ENCODE data around the gene NTMT2.

DNA sequence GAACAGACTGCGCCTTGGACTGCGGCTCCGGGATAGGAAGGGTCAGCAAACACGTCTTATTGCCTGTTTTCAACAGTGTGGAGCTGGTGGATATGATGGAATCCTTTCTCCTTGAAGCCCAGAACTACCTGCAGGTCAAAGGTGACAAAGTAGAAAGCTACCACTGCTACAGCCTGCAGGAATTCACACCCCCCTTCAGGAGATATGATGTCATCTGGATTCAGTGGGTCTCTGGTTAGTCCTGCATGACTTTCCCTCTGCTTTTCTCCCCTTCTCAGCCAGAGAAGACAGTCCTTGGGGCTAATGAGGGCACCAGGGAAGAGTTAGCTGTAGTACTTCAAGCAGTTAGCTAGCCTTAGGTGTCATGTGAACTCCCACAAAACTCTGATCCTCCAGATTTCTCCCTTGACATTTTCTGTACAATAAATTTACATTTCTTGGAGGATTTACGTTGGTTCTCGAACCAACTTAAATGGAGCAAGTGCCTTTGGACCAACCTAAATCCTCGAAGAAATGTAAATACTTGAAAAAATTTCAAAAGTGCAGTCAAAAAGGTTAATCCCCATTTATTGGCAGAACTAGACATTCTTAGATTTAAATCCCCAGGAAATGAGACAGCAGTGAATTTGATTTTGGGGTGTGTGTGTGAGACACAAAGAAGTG, 20.9 kb downstream of the NTMT2 start:
- no peak for TF ChIP-seq FOXA1 (IDR thresholded peaks at IDR 0.05)
- TF ChIP-seq SP1 (IDR thresholded peaks at IDR 0.05): no peak
- no peak for TF ChIP-seq FOXM1 (IDR thresholded peaks at IDR 0.05; ENCODE audit: borderline replicate concordance)
- TF ChIP-seq FOXK2 (IDR thresholded peaks at IDR 0.05): no peak
- TF ChIP-seq HDGF (IDR thresholded peaks at IDR 0.05; ENCODE audit: borderline replicate concordance): no peak
- TF ChIP-seq BHLHE40 (IDR thresholded peaks at IDR 0.05; ENCODE audit: borderline replicate concordance): no peak
- TF ChIP-seq L3MBTL2 (conservative IDR thresholded peaks at IDR 0.05): no peak
- no peak for TF ChIP-seq TARDBP (IDR thresholded peaks at IDR 0.05)
- TF ChIP-seq SUZ12 (IDR thresholded peaks at IDR 0.05): no peak
- no peak for TF ChIP-seq NFRKB (IDR thresholded peaks at IDR 0.05)
- TF ChIP-seq ARNT (IDR thresholded peaks at IDR 0.05): no peak
- TF ChIP-seq, protein P1, sequence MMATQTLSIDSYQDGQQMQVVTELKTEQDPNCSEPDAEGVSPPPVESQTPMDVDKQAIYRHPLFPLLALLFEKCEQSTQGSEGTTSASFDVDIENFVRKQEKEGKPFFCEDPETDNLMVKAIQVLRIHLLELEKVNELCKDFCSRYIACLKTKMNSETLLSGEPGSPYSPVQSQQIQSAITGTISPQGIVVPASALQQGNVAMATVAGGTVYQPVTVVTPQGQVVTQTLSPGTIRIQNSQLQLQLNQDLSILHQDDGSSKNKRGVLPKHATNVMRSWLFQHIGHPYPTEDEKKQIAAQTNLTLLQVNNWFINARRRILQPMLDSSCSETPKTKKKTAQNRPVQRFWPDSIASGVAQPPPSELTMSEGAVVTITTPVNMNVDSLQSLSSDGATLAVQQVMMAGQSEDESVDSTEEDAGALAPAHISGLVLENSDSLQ (IDR thresholded peaks at IDR 0.05): no peak
- no peak for TF ChIP-seq ELF4 (IDR thresholded peaks at IDR 0.05)
- TF ChIP-seq LEF1 (IDR thresholded peaks at IDR 0.05; ENCODE audit: borderline replicate concordance): no peak

All from HEK293T (cell line).